Measurements from ENCODE around the gene PARD3.

Gene PARD3

GRCh38 chr10:34168439-34168838 is 646.7 kb downstream of the PARD3 start:
- no peak for DNase-seq

- DNase-seq, result no peak
Measured at GRCh38 chr10:34166823-34167222, 648.3 kb downstream of the PARD3 start.

- DNase-seq, result no peak
Measured at GRCh38 chr10:34166354-34166753, 648.7 kb downstream of the PARD3 start.

- no peak for DNase-seq
Measured at GRCh38 chr10:34164029-34164428, 651.1 kb downstream of the PARD3 start.

GRCh38 chr10:34163075-34163905 is 651.8 kb downstream of the PARD3 start:
- DNase-seq, result no peak

- DNase-seq, result no peak
Measured at GRCh38 chr10:34161777-34162370, 653.2 kb downstream of the PARD3 start.

GRCh38 chr10:34160595-34160994 is 654.5 kb downstream of the PARD3 start:
- DNase-seq, result no peak

GRCh38 chr10:34157501-34157900 is 657.6 kb downstream of the PARD3 start:
- no peak for DNase-seq

- DNase-seq, result peak in 2 of 51 donors; percentile 10 to 24
Measured at GRCh38 chr10:34156781-34157425, 658.2 kb downstream of the PARD3 start.

- no peak for DNase-seq
Measured at GRCh38 chr10:34155812-34156211, 659.3 kb downstream of the PARD3 start.

- no peak for DNase-seq
Measured at GRCh38 chr10:34154383-34154900, 660.7 kb downstream of the PARD3 start.

- no peak for DNase-seq
Measured at GRCh38 chr10:34153663-34154382, 661.3 kb downstream of the PARD3 start.

GRCh38 chr10:34152434-34152833 is 662.7 kb downstream of the PARD3 start:
- DNase-seq, result no peak

- no peak for DNase-seq
Measured at GRCh38 chr10:34151931-34152330, 663.2 kb downstream of the PARD3 start.

GRCh38 chr10:34151481-34151880 is 663.6 kb downstream of the PARD3 start:
- no peak for DNase-seq

GRCh38 chr10:34150103-34150502 is 665.0 kb downstream of the PARD3 start:
- no peak for DNase-seq

- no peak for DNase-seq
Measured at GRCh38 chr10:34148305-34148657, 666.8 kb downstream of the PARD3 start.

- no peak for DNase-seq
Measured at GRCh38 chr10:34147641-34148304, 667.3 kb downstream of the PARD3 start.

- DNase-seq, result no peak
Measured at GRCh38 chr10:34145715-34146114, 669.4 kb downstream of the PARD3 start.

- DNase-seq, result no peak
Measured at GRCh38 chr10:34143466-34143865, 671.6 kb downstream of the PARD3 start.

GRCh38 chr10:34141032-34141680 is 673.9 kb downstream of the PARD3 start:
- no peak for DNase-seq

Measured in hypothalamus (tissue), 51 donors.